ENCODE data around the gene SNX9.

Gene SNX9

DNA sequence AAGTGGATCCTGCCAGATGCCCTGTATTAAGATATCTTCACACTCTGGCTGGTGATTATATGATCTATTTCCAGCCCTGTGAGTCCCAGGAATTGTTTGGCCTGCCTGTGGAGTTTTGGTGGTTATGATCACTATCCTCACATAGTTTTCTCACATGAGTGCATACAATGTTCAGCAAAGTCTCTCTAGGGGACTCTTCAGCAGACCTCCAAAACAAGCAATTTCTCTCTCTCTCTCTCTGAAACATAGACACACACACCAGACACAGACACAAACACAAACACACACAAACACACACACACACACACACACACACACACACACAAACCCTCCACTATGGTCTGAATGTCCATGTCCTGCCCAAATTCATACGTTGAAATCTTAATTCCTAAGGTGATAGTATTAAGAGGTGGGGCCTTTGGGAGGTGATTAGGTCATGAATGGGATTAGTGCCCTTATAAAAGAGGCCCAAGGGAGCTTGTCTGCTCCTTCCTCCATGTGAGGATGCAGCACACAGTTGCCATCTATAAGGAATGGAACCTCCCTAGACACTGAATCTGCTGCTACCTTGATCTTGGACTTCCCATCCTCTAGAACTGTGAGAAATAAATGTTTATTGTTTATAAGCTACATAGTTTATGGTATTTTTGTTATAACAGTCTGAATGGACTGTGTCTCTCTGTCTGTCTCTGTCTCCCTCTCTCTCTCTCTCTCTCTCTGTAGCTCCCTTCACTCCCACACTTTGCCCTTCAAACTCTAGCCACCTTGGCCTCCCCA lies 136.6 kb downstream of the SNX9 start:
- in situ Hi-C loops (cut with MboI; ENCODE audit: low pct_unique_long_range_greater_than_20kb, low sequenced_read_pairs, unreplicated experiment), result no loop called here
- TF ChIP-seq, protein P1, sequence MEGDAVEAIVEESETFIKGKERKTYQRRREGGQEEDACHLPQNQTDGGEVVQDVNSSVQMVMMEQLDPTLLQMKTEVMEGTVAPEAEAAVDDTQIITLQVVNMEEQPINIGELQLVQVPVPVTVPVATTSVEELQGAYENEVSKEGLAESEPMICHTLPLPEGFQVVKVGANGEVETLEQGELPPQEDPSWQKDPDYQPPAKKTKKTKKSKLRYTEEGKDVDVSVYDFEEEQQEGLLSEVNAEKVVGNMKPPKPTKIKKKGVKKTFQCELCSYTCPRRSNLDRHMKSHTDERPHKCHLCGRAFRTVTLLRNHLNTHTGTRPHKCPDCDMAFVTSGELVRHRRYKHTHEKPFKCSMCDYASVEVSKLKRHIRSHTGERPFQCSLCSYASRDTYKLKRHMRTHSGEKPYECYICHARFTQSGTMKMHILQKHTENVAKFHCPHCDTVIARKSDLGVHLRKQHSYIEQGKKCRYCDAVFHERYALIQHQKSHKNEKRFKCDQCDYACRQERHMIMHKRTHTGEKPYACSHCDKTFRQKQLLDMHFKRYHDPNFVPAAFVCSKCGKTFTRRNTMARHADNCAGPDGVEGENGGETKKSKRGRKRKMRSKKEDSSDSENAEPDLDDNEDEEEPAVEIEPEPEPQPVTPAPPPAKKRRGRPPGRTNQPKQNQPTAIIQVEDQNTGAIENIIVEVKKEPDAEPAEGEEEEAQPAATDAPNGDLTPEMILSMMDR (IDR thresholded peaks at IDR 0.05; ENCODE audit: extremely low read depth, insufficient read depth, missing control alignments), result no peak
- DNase-seq (ENCODE audit: low spot score), result no peak

DNA sequence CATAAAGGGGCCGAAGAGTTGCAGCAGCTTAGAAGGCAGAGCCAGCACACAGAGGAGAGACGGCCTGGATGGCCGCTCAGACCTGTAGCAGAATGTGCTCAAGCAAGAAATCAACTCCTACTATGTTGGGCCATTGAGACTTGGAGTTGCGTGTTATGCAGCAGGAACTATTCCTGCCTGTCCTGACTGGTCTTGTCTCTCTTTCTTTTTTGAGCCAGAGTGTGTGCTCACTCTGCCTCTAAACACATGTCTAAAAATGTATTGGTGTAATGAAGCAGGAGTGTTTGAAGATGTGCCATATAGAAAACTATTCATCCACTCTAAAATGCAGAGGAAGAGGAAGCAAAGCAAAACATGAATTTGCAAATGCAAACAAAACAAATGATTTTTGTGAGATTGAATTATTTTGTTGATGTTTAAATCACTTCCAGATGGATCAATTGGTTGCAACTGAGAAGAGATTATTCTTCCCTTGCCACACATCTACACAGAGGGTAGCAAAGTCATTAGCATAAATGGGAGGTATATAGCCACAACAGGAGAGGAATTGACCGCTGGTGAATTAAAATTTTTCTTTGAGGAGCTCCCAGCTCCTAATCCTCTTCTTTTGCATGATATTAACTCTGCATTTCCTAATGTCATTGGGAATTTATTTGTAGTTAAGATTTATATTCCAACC lies 138.2 kb downstream of the SNX9 start:
- TF ChIP-seq, protein P1 (IDR thresholded peaks at IDR 0.05; ENCODE audit: extremely low read depth, insufficient read depth, missing control alignments), result no peak
- in situ Hi-C loops (cut with MboI; ENCODE audit: low pct_unique_long_range_greater_than_20kb, low sequenced_read_pairs, unreplicated experiment), result no loop called here
- DNase-seq (ENCODE audit: low spot score), result no peak

DNA sequence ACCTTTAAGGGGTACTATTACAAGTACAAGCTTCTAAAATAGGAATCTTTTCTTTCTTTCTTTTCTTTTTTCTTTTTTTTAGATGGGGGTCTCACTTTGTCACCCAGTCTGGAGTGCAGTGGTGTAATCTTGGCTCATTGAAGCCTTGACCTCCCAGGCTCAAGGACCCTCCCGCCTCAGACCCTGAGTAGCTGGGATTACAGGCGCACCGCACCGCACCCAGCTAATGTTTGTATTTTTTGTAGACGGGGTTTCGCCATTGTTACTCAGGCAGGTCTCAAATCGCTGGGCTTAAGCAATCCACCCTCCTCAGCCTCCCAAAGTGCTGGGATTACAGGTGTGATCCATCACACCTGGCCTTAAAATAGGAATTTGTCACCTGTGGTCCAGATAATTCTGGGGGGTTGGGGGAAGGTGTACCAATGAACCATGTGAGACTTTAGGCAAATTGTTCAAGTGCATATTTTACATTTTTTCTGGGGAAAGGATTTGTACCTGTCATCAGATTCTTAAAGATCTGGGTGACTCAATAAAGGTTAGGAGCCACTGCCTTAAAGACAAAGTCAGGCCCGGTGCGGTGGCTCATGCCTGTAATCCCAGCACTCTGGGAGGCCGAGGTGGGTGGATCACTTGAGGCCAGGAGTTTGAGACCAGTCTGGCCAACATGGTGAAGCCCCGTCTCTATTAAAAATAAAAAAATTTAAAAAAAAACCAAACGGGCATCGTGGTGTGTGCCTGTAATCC lies 139.0 kb downstream of the SNX9 start:
- TF ChIP-seq, protein P1 (IDR thresholded peaks at IDR 0.05; ENCODE audit: extremely low read depth, insufficient read depth, missing control alignments), result no peak
- no peak for DNase-seq (ENCODE audit: low spot score)
- in situ Hi-C loops (cut with MboI; ENCODE audit: low pct_unique_long_range_greater_than_20kb, low sequenced_read_pairs, unreplicated experiment), result no loop called here

DNA sequence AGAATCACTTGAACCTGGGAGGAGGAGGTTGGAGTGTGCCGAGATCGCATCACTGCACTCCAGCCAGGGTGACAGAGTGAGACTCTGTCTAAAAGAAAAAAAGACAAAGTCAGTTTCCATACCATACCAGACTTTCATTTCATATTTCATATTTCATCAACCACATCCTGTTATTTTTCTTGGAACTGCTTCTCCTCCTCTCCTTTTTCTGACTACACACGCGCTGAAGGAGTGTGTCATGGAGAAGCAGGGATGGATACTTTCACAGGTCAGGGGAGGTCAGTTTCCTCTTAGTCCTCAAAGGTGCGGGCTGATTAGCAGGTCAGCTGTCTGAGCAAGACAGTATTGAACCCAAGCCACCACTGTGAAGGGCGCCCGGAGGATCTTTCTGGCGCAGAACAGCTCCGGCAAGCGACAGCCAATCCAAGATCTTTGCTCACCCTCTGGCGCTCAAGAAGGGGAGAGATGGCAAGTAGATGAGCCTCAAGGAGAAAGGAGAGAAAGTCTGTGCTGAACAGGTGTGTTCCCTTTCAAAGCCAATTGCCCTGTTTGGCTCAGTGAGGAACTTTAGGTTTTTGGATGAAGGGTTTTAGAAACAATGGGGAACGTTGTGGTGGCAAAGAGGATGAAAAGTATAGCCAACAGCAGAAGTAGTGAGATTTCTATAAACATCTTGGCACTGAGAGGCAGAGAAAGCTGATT lies 139.7 kb downstream of the SNX9 start:
- DNase-seq (ENCODE audit: low spot score), result no peak
- in situ Hi-C loops (cut with MboI; ENCODE audit: low pct_unique_long_range_greater_than_20kb, low sequenced_read_pairs, unreplicated experiment), result no loop called here
- TF ChIP-seq, protein P1 (IDR thresholded peaks at IDR 0.05; ENCODE audit: extremely low read depth, insufficient read depth, missing control alignments), result no peak

DNA sequence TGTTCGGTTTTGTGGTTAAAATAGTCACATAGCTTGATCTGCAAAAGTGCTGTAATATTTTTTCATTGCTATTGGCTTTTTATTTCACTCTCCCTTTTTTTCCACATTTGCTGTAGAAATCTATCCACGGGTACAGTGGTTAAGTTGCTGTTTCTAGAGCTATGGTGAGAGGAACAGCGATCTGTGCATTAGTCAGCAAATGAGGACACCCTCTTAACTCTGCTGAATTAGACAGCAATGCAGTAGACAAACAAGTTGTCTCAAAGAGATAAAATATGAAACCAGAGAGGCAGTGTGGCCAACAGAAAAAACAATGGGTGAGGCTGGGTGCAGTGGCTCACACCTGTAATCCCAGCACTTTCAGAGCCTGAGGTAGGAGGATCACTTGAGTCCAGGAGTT lies 141.1 kb downstream of the SNX9 start:
- no peak for DNase-seq (ENCODE audit: low spot score)
- TF ChIP-seq, protein P1 (IDR thresholded peaks at IDR 0.05; ENCODE audit: extremely low read depth, insufficient read depth, missing control alignments), result no peak
- in situ Hi-C loops (cut with MboI; ENCODE audit: low pct_unique_long_range_greater_than_20kb, low sequenced_read_pairs, unreplicated experiment), result no loop called here

DNA sequence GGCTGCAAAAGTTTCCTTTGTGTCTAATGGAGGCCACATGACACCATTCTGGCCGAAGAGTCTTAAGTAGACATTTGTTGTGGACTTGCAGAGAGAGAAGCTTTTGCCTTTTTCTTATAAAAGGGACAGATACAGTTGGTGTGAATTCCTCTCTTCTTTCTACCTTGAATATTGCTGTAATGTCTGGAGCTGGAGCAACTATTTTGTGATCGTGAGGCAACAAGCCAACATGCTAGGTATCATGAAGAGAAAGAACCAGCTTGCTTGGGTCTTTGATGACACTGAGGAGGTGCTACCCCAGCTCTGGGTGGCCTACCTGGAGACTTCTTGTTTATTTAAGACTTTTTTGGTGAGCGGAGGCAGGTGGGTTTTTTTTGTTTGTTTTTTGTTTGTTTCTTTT lies 142.3 kb downstream of the SNX9 start:
- TF ChIP-seq, protein P1 (IDR thresholded peaks at IDR 0.05; ENCODE audit: extremely low read depth, insufficient read depth, missing control alignments), result no peak
- in situ Hi-C loops (cut with MboI; ENCODE audit: low pct_unique_long_range_greater_than_20kb, low sequenced_read_pairs, unreplicated experiment), result no loop called here
- DNase-seq (ENCODE audit: low spot score), result no peak

Measured in GM13977 (cell line).